HG02588 (cell line): ENCODE results near the gene CRNKL1.
A peak's percentile ranks its signal among the peaks of the same experiment; 100 is the strongest.

Experiments used
- ATAC-seq: cut with Tn5 transposase; IDR thresholded peaks from one replicate; pipeline ENCODE4 v1.9.1; 2021; ENCODE audit warnings: mild to moderate bottlenecking, moderate library complexity; ENCODE audit not compliant: unreplicated experiment

The CRNKL1 gene

GRCh38 chr20:20063941-20064702 is 11.9 kb upstream of the CRNKL1 start:
- no peak for ATAC-seq

GRCh38 chr20:20060234-20060998 is 8.2 kb upstream of the CRNKL1 start:
- ATAC-seq = no peak

GRCh38 chr20:20051767-20052073 is 546 bp downstream of the CRNKL1 start:
- no peak for ATAC-seq

GRCh38 chr20:20039752-20040387 is 12.4 kb downstream of the CRNKL1 start:
- ATAC-seq = no peak

GRCh38 chr20:20038586-20038985 is 13.7 kb downstream of the CRNKL1 start:
- ATAC-seq = no peak

- ATAC-seq = no peak
Observed at GRCh38 chr20:20037960-20038359, 14.3 kb downstream of the CRNKL1 start.

- ATAC-seq = no peak
Observed at GRCh38 chr20:20036756-20037155, 15.5 kb downstream of the CRNKL1 start.

GRCh38 chr20:20034486-20034885 is 17.8 kb downstream of the CRNKL1 start:
- no peak for ATAC-seq

GRCh38 chr20:20031790-20032189 is 20.5 kb downstream of the CRNKL1 start:
- ATAC-seq = no peak

GRCh38 chr20:20027284-20027683 is 25.0 kb downstream of the CRNKL1 start:
- no peak for ATAC-seq

- no peak for ATAC-seq
Observed at GRCh38 chr20:20024942-20025341, 27.3 kb downstream of the CRNKL1 start.

- ATAC-seq = no peak
Observed at GRCh38 chr20:20023395-20023794, 28.9 kb downstream of the CRNKL1 start.

GRCh38 chr20:20022498-20022897 is 29.8 kb downstream of the CRNKL1 start:
- peak; percentile 72 for ATAC-seq

GRCh38 chr20:20021835-20022234 is 30.4 kb downstream of the CRNKL1 start:
- ATAC-seq = no peak

GRCh38 chr20:20020908-20021307 is 31.4 kb downstream of the CRNKL1 start:
- ATAC-seq = no peak

- ATAC-seq = no peak
Observed at GRCh38 chr20:20019123-20019522, 33.1 kb downstream of the CRNKL1 start.

GRCh38 chr20:20018366-20018765 is 33.9 kb downstream of the CRNKL1 start:
- no peak for ATAC-seq

GRCh38 chr20:20017844-20018185 is 34.5 kb downstream of the CRNKL1 start:
- ATAC-seq = peak; percentile 3

- peak; percentile 100 for ATAC-seq
Observed at GRCh38 chr20:20017001-20017843, 35.0 kb downstream of the CRNKL1 start, which contains the start of gene NAA20. TSS of gene NAA20 (plus strand) at chr20:20017362. CDS start at chr20:20017397, 35 bp downstream.

- ATAC-seq = no peak
Observed at GRCh38 chr20:20014659-20015058, 37.6 kb downstream of the CRNKL1 start.

- ATAC-seq = no peak
Observed at GRCh38 chr20:20012541-20012940, 39.7 kb downstream of the CRNKL1 start.
